LNCaP clone FGC (cell line): ENCODE results near the gene MOG.
"Not testable (repeated sequence)": the region's sequence is repeated elsewhere in the genome, so short reads cannot be mapped to it uniquely, and the experiment has no call there.

Source experiments
- DNase-seq: peaks from one replicate; pipeline ENCODE4 v3.0.0-alpha.2; 2011; ENCODE audit warnings: low read depth
- H3K4me3 ChIP-seq: 2 replicates; pipeline ENCODE4 v1.5.1; 2011; ENCODE audit warnings: mild to moderate bottlenecking, low read depth, low read length, control low read depth
- CTCF ChIP-seq: IDR thresholded peaks from 2 replicates; pipeline ENCODE4 v1.5.1; 2012; ENCODE audit warnings: mild to moderate bottlenecking; ENCODE audit not compliant: control insufficient read depth, insufficient read depth; ENCODE audit errors: extremely low read depth

Gene MOG

GRCh38 chr6:29666826-29667130 lies 9.9 kb downstream of the MOG start:
- DNase-seq, result no peak
- TF ChIP-seq CTCF, result no peak
- no peak overlapping the region for H3K4me3 ChIP-seq

- TF ChIP-seq CTCF, result no peak
- DNase-seq, result no peak
- no peak overlapping the region for H3K4me3 ChIP-seq
Measured at GRCh38 chr6:29667158-29667557, 10.3 kb downstream of the MOG start.

- no peak overlapping the region for H3K4me3 ChIP-seq
- DNase-seq, result no peak
- no peak for TF ChIP-seq CTCF
Measured at GRCh38 chr6:29671026-29671425, 14.1 kb downstream of the MOG start.

- not testable (repeated sequence) for DNase-seq, H3K4me3 ChIP-seq
Measured at GRCh38 chr6:29672116-29672515, 15.2 kb downstream of the MOG start.

GRCh38 chr6:29673161-29673560 lies 16.3 kb downstream of the MOG start:
- DNase-seq, result no peak
- no peak for TF ChIP-seq CTCF
- no peak overlapping the region for H3K4me3 ChIP-seq

- no peak for TF ChIP-seq CTCF
- DNase-seq, result no peak
- H3K4me3 ChIP-seq, result no peak overlapping the region
Measured at GRCh38 chr6:29674008-29674407, 17.1 kb downstream of the MOG start.

GRCh38 chr6:29675561-29675960 lies 18.7 kb downstream of the MOG start:
- no peak overlapping the region for H3K4me3 ChIP-seq
- no peak for DNase-seq
- no peak for TF ChIP-seq CTCF
